ENCODE results near the gene IZUMO1R.
"Not testable (repeated sequence)": the region's sequence is repeated elsewhere in the genome, so short reads cannot be mapped to it uniquely, and the experiment has no call there.

IZUMO1R gene

DNA sequence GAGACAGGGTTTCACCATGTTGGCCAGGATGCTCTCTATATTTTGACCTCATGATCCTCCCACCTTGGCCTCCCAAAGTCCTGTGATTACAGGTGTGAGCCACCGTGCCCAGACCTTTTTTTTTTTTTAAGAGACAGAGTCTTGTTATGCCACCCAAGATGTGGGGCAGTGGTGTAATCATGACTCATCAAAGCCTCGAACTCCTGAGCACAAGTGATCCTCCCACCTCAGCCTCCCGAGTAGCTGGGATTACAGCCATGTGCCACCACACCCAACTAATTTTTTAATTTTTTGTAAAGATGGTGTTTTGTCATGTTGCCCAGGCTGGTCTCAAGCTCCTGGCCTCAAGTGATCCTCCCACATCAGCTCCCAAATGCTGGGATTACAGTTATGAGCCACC, 37.9 kb downstream of the IZUMO1R start:
- H3K27me3 ChIP-seq (ENCODE audit: insufficient read depth, low read length, poor library complexity), result no peaks in the 10 kb centered on the region
- no peak for TF ChIP-seq EZH2 (IDR thresholded peaks at IDR 0.05; ENCODE audit: borderline replicate concordance, low read depth, low read length, severe bottlenecking)
- TF ChIP-seq, protein P1, sequence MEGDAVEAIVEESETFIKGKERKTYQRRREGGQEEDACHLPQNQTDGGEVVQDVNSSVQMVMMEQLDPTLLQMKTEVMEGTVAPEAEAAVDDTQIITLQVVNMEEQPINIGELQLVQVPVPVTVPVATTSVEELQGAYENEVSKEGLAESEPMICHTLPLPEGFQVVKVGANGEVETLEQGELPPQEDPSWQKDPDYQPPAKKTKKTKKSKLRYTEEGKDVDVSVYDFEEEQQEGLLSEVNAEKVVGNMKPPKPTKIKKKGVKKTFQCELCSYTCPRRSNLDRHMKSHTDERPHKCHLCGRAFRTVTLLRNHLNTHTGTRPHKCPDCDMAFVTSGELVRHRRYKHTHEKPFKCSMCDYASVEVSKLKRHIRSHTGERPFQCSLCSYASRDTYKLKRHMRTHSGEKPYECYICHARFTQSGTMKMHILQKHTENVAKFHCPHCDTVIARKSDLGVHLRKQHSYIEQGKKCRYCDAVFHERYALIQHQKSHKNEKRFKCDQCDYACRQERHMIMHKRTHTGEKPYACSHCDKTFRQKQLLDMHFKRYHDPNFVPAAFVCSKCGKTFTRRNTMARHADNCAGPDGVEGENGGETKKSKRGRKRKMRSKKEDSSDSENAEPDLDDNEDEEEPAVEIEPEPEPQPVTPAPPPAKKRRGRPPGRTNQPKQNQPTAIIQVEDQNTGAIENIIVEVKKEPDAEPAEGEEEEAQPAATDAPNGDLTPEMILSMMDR (IDR thresholded peaks at IDR 0.05; ENCODE audit: borderline replicate concordance, extremely low read depth, low read length, poor library complexity, severe bottlenecking), result no peak
- no peaks in the 10 kb centered on the region for H4K20me1 ChIP-seq (ENCODE audit: insufficient read depth, low read length)
- no peak overlapping the region for H3K9ac ChIP-seq (ENCODE audit: low read depth, low read length)
- no peak overlapping the region for H3K4me2 ChIP-seq (ENCODE audit: insufficient read depth, low read length)
- H3K27ac ChIP-seq (ENCODE audit: low read length), result no peak overlapping the region
- H3K4me1 ChIP-seq (ENCODE audit: insufficient read depth, low read length), result no peaks in the 10 kb centered on the region
- DNase-seq (no peak), ATAC-seq (ENCODE audit: insufficient read depth, low read depth) (no peak)
- no peaks in the 10 kb centered on the region for H3K9me3 ChIP-seq (ENCODE audit: insufficient read depth, low read length, severe bottlenecking)
- H2AFZ ChIP-seq (ENCODE audit: low read depth, low read length), result no peak overlapping the region
- H3K36me3 ChIP-seq (ENCODE audit: insufficient read depth, low read length), result no peaks in the 10 kb centered on the region
- H3K4me3 ChIP-seq (ENCODE audit: low read depth in 1 of 2, low read length in 2 of 2), result no peak overlapping the region
- no peaks in the 10 kb centered on the region for H3K79me2 ChIP-seq (ENCODE audit: insufficient read depth, low read length)

DNA sequence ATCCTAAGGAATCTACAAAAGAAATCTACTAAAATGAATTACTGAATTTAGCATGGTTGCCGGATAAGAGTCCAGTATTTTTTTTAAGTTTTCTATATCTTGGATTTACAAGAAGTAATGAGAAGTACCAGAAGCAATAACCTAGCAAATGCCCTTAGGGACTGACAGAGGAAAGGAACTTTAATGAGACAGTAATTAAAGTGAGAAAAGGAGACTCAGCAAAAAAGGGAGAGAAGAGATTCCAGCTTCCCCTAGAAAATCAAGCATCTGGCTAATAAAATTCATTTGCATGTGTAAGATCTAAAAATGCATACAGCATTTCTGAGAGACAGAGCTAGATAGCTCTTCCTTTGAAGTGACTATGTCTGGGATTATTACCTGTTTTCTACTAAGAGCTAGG, 39.1 kb downstream of the IZUMO1R start:
- H4K20me1 ChIP-seq (ENCODE audit: insufficient read depth, low read length), result no peaks in the 10 kb centered on the region
- no peak overlapping the region for H3K4me3 ChIP-seq (ENCODE audit: low read depth in 1 of 2, low read length in 2 of 2)
- no peak for ATAC-seq (ENCODE audit: insufficient read depth, low read depth)
- H3K4me1 ChIP-seq (ENCODE audit: insufficient read depth, low read length), result no peaks in the 10 kb centered on the region
- no peaks in the 10 kb centered on the region for H3K79me2 ChIP-seq (ENCODE audit: insufficient read depth, low read length)
- H3K9ac ChIP-seq (ENCODE audit: low read depth, low read length), result no peak overlapping the region
- H3K36me3 ChIP-seq (ENCODE audit: insufficient read depth, low read length), result no peaks in the 10 kb centered on the region
- H2AFZ ChIP-seq (ENCODE audit: low read depth, low read length), result no peak overlapping the region
- no peaks in the 10 kb centered on the region for H3K27me3 ChIP-seq (ENCODE audit: insufficient read depth, low read length, poor library complexity)
- H3K27ac ChIP-seq (ENCODE audit: low read length), result no peak overlapping the region
- H3K4me2 ChIP-seq (ENCODE audit: insufficient read depth, low read length), result no peak overlapping the region
- DNase-seq, result no peak
- TF ChIP-seq EZH2 (IDR thresholded peaks at IDR 0.05; ENCODE audit: borderline replicate concordance, low read depth, low read length, severe bottlenecking), result no peak
- TF ChIP-seq, protein P1 (IDR thresholded peaks at IDR 0.05; ENCODE audit: borderline replicate concordance, extremely low read depth, low read length, poor library complexity, severe bottlenecking), result no peak
- no peaks in the 10 kb centered on the region for H3K9me3 ChIP-seq (ENCODE audit: insufficient read depth, low read length, severe bottlenecking)

DNA sequence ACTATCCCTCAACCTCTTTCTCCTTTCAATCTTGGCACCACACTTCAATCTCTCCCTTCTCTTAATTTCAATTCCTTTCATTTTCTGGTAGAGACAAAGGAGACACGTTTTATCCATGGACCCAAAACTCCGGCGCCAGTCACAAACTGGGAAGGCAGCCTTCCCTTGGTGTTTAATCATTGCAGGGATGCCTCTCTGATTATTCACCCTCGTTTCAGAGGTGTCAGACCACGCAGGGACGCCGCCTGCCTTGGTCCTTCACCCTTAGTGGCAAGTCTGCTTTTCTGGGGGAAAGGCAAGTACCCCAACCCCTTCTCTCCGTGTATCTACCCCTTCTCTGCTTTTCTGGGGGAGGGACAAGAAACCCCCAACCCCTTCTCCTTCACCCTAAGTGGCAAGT, 41.9 kb downstream of the IZUMO1R start:
- H3K27me3 ChIP-seq (ENCODE audit: insufficient read depth, low read length, poor library complexity); H3K4me3 ChIP-seq (ENCODE audit: low read depth in 1 of 2, low read length in 2 of 2); H3K4me1 ChIP-seq (ENCODE audit: insufficient read depth, low read length); H3K9ac ChIP-seq (ENCODE audit: low read depth, low read length); DNase-seq; ATAC-seq (ENCODE audit: insufficient read depth, low read depth); H4K20me1 ChIP-seq (ENCODE audit: insufficient read depth, low read length); H3K4me2 ChIP-seq (ENCODE audit: insufficient read depth, low read length); H3K27ac ChIP-seq (ENCODE audit: low read length); H3K79me2 ChIP-seq (ENCODE audit: insufficient read depth, low read length); H3K36me3 ChIP-seq (ENCODE audit: insufficient read depth, low read length); H3K9me3 ChIP-seq (ENCODE audit: insufficient read depth, low read length, severe bottlenecking); H2AFZ ChIP-seq (ENCODE audit: low read depth, low read length): not testable (repeated sequence)

DNA sequence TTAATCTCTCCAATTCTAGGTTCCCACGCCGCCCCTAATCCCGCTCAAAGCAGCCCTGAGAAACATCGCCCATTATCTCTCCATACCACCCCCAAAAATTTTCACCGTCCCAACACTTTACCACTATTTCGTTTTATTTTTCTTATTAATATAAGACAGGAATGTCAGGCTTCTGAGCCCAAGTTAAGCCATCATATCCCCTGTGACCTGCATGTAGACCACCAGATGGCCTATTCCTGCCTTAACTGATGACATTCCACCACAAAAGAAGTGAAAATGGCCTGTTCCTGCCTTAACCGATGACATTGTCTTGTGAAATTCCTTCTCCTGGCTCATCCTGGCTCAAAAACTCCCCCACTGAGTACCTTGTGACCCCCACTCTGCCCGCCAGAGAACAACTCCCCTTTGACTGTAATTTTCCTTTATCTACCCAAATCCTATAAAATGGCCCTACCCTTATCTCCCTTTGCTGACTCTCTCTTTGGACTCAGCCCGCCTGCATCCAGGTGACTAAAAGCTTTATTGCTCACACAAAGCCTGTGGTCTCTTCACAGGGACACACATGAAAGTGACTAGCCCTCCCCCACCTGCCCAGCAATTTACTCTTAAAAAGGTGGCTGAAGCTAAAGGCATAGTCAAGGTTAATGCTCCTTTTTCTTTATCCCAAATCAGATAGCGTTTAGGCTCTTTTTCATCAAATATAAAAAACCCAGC, 46.6 kb downstream of the IZUMO1R start:
- not testable (repeated sequence) for H3K36me3 ChIP-seq (ENCODE audit: insufficient read depth, low read length); H2AFZ ChIP-seq (ENCODE audit: low read depth, low read length); H3K79me2 ChIP-seq (ENCODE audit: insufficient read depth, low read length); H4K20me1 ChIP-seq (ENCODE audit: insufficient read depth, low read length); H3K4me1 ChIP-seq (ENCODE audit: insufficient read depth, low read length); H3K4me2 ChIP-seq (ENCODE audit: insufficient read depth, low read length); DNase-seq; H3K4me3 ChIP-seq (ENCODE audit: low read depth in 1 of 2, low read length in 2 of 2); H3K27me3 ChIP-seq (ENCODE audit: insufficient read depth, low read length, poor library complexity); H3K9me3 ChIP-seq (ENCODE audit: insufficient read depth, low read length, severe bottlenecking); ATAC-seq (ENCODE audit: insufficient read depth, low read depth); H3K27ac ChIP-seq (ENCODE audit: low read length); H3K9ac ChIP-seq (ENCODE audit: low read depth, low read length)

Data from DND-41 (cell line).